RWPE2 (cell line): Measurements from ENCODE around the gene CD3D.

Experiments
- ATAC-seq: fragments of 200-7000 bp; cut with Tn5 transposase; 3 replicates; pipeline ENCODE4 v1.9.1; 2021; ENCODE audit warnings: low read depth
- DNase-seq: peaks from one replicate; pipeline ENCODE4 v3.0.0-alpha.2; 2020; ENCODE audit warnings: low spot score
- H3K27ac ChIP-seq: fragments of 450-650 bp; 2 replicates; pipeline ENCODE4 v1.5.1; 2017; ENCODE audit warnings: mild to moderate bottlenecking; ENCODE audit not compliant: poor library complexity, severe bottlenecking
- H3K27me3 ChIP-seq: fragments of 250-450 bp; sonication (Bioruptor Pico); 2 replicates; pipeline ENCODE4 v1.5.1; 2021; ENCODE audit warnings: mild to moderate bottlenecking, moderate library complexity; ENCODE audit not compliant: insufficient read depth, poor library complexity, severe bottlenecking
- H3K36me3 ChIP-seq: fragments of 250-450 bp; sonication (Bioruptor Pico); 2 replicates; pipeline ENCODE4 v1.5.1; 2020; ENCODE audit warnings: low read depth, mild to moderate bottlenecking, moderate library complexity
- H3K4me1 ChIP-seq: fragments of 250-450 bp; sonication (Bioruptor Pico); 2 replicates; pipeline ENCODE4 v1.5.1; 2021; ENCODE audit warnings: mild to moderate bottlenecking, moderate library complexity; ENCODE audit not compliant: insufficient read depth, poor library complexity, severe bottlenecking
- H3K4me3 ChIP-seq: fragments of 250-450 bp; sonication (Bioruptor Pico); 2 replicates; pipeline ENCODE4 v1.5.1; 2021; ENCODE audit warnings: mild to moderate bottlenecking, moderate library complexity; ENCODE audit not compliant: severe bottlenecking
- H3K9me3 ChIP-seq: fragments of 250-450 bp; sonication (Bioruptor Pico); 2 replicates; pipeline ENCODE4 v1.5.1; 2021; ENCODE audit warnings: mild to moderate bottlenecking, moderate library complexity; ENCODE audit not compliant: severe bottlenecking
- TF ChIP-seq, protein P1 (sequence below): fragments of 450-650 bp; IDR thresholded peaks from one replicate; pipeline ENCODE4 v1.5.1; 2017; ENCODE audit warnings: mild to moderate bottlenecking, moderate library complexity; ENCODE audit not compliant: poor library complexity, severe bottlenecking

CD3D gene

DNA sequence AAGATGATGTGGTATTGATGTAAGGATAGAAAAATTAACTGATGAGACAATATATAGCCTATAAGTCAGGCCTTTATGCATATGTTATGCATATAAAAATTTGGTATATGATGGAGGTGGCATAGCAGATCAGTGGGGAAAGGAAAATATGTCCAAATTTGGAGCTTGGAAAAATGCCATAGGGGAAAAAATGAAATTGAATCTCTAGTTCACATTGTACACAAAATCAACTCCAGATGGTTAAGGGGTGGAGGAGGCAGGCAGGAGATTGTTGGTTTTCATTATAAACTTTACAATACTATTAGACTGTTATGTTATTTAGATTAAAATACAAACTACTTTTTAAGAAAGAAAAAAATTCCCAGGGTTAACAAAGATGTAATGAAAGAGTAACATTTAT, 53.1 kb downstream of the CD3D start:
- H3K4me3 ChIP-seq, result no peak overlapping the region
- H3K27ac ChIP-seq, result no peak overlapping the region
- no peaks in the 10 kb centered on the region for H3K9me3 ChIP-seq
- TF ChIP-seq, protein P1, sequence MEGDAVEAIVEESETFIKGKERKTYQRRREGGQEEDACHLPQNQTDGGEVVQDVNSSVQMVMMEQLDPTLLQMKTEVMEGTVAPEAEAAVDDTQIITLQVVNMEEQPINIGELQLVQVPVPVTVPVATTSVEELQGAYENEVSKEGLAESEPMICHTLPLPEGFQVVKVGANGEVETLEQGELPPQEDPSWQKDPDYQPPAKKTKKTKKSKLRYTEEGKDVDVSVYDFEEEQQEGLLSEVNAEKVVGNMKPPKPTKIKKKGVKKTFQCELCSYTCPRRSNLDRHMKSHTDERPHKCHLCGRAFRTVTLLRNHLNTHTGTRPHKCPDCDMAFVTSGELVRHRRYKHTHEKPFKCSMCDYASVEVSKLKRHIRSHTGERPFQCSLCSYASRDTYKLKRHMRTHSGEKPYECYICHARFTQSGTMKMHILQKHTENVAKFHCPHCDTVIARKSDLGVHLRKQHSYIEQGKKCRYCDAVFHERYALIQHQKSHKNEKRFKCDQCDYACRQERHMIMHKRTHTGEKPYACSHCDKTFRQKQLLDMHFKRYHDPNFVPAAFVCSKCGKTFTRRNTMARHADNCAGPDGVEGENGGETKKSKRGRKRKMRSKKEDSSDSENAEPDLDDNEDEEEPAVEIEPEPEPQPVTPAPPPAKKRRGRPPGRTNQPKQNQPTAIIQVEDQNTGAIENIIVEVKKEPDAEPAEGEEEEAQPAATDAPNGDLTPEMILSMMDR, result no peak
- DNase-seq (no peak), ATAC-seq (no peak)
- no peaks in the 10 kb centered on the region for H3K27me3 ChIP-seq
- no peaks in the 10 kb centered on the region for H3K36me3 ChIP-seq
- peaks cover 27% of the 10 kb centered on the region for H3K4me1 ChIP-seq
